ENCODE measurements around the gene PRSS56.

The PRSS56 gene

GRCh38 chr2:232574674-232575403 lies 54.7 kb downstream of the PRSS56 start:
- DNase-seq = no peak
